GM19467 (cell line): ENCODE results near the gene IST1.

Experiments
- ATAC-seq: cut with Tn5 transposase; IDR thresholded peaks from one replicate; pipeline ENCODE4 v1.9.1; 2021; ENCODE audit warnings: mild to moderate bottlenecking, moderate library complexity; ENCODE audit not compliant: unreplicated experiment

The IST1 gene

DNA sequence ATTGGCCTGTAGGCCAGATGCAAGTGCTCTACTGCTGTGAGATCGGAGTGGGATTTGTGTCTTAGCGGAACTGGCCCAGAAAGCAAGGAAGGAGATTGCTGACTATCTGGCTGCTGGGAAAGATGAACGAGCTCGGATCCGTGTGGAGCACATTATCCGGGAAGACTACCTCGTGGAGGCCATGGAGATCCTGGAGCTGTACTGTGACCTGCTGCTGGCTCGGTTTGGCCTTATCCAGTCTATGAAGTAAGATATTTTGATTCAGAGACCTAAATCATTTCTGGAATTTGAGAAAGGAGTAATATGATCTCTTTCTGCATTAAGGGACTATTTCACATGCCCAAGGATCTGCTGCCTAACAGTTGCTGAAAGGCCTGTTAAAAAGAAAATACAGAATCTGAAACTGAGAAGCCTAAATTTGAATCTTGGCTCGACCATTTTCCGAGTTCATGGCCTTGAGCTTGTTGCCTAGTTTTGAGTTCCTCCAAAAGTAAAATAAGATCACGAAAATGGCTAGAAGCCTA, 21.1 kb downstream of the IST1 start:
- ATAC-seq, result no peak

DNA sequence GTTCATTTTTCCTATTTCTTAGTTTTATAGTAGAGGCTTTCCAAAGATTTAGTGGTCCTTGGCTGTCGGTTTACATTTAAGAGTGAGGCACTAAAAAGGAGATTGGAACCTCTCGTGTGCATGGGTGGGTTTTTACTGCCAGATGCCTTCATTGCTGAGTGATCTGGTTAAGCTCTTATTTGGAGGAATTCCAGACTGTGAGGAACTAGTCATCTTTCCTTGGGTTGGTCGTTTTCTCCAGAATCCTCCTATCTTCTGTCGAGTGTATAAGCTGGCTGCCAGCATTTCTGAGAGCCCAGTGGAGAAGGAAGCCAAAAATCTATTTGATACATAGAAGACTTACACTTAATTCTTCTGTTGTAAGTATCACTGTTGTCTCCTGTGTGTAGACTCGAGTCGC, 22.6 kb downstream of the IST1 start:
- ATAC-seq, result no peak

DNA sequence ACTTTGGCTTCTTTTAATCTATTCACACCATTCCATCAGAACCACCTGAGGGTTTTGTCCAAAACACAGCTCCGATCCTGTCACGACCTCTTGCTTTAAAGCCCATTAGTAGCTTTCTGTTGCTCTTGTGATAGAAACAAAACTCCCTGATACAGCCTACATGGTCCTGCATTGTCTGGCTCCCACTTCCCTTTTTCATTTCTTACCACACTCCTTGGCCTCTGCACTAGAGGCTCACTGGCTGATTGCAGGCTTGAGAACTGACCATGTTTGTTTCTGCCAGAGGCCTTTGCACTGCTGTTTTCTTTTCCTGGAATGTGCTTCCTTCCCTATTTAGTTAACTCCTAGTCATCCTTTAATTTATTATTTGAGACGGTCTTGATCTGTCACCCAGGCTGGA, 23.7 kb downstream of the IST1 start:
- no peak for ATAC-seq

DNA sequence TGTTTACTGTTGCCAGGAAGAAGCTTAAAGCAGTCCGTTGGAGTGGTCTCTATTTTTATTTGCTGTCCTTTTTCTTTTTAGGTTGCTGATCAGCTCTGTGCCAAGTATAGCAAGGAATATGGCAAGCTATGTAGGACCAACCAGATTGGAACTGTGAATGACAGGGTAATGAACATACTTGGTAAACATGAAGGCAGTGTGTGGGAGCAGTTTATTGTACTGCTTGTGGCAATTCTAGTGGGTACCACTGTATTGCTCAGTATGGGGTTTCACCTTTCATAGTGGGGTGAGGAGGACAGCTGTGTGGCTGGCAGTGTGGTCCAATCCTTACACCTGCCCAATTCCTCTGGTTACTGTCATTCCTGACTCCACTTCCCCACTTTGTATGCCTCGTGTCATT, 25.3 kb downstream of the IST1 start:
- ATAC-seq, result no peak

DNA sequence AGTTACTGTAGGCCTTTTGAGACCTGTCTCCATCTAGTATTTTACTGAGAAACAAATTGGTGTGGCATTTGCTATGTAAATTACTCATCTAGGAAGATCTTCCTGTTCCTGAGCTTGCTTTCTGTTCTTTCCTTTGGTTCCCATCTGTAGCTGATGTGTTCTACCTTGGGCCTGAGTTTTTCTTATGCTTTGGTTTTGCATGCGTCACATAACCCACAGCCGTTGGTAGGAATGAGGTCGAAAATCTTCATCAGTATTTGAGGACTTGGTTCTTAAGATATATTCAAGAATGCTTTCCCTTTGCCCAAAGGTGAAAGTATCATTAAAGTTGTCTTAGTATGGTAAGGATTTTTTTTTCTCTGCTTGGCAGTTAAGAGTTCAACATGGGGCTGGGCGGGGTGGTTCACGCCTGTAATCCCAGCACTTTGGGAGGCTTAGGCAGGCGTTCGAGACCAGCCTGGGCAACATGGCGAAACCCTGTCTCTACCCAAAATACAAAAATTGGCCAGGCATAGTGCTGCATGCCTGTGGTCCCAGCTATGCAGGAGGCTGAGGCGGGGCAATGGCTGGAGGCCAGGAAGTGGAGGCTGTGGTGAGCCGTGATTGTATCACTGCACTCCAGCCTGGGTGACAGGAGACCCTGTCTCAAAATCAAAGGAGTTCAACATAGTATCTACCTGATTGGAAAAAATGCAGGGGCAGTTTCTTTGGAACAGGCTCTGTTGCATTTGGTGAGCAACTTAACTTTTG, 28.8 kb downstream of the IST1 start:
- ATAC-seq, result no peak

DNA sequence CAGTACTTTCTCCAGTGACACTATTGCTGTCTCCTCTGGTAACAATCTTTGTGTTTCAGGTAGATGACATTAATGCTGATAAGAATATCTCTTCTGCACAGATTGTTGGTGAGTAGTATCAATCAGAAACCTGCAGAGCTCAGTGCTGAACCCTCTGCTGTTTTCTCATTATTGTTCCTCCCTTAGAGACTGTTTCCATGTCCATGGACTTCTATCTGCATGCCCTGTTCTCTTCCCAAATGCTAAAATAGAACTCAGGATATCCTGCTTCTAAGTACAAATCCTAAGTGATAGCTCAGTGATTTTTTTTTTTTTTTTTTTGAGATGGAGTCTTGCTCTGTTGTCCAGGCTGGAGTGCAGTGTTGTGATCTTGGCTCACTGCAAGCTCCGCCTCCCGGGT, 29.4 kb downstream of the IST1 start:
- ATAC-seq, result no peak

DNA sequence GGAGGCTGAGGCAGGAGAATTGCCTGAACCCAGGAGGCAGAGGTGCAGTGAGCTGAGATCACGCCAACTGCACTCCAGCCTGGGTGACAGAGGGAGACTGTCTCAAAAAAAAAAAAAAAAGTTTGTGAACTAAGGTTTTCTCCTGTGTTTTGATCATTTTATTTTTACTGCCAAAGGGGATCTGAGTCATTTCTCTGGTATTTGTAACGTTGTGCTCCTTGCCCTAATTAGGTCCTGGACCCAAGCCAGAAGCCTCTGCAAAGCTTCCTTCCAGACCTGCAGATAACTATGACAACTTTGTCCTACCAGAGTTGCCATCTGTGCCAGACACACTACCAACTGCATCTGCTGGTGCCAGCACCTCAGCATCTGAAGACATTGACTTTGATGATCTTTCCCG, 32.1 kb downstream of the IST1 start:
- no peak for ATAC-seq

DNA sequence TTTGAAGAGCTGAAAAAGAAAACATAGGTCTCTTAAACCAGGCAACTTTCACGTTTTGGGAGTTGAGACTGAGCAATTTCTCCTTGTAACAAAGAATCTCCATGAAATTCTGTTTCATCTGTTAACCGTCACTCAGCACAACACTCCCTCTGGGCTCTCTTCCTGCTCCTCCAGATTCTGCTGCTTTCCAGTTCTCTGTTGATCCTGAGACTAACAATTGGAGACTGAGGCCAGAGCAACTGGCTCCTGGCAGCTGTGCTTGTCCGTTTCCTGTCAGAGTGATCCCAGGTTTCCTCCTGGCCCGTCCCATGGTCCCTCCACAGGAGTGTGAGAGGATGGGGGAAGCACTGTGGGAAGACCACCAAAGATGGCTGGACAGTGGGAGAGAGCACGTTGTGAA, 32.5 kb downstream of the IST1 start:
- no peak for ATAC-seq

DNA sequence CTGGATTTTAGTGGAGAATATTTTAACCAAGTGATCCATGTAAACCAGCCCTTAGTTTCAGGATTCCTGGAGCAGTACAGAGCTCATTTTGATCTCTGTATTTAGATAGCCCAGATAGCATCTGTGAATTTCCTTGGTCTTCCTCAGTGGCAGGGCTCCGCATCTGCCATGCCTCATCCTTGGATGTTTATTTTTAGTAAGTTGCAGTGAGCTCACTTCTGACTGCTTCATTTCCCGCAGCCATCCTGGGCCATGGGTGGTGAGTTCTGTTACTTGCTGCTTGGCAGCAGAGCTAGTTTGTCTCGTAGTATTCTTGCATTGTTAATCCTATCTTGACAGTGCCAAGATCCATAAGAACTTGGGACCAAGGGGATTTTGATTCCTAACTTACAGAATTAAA, 33.7 kb downstream of the IST1 start:
- ATAC-seq, result no peak

DNA sequence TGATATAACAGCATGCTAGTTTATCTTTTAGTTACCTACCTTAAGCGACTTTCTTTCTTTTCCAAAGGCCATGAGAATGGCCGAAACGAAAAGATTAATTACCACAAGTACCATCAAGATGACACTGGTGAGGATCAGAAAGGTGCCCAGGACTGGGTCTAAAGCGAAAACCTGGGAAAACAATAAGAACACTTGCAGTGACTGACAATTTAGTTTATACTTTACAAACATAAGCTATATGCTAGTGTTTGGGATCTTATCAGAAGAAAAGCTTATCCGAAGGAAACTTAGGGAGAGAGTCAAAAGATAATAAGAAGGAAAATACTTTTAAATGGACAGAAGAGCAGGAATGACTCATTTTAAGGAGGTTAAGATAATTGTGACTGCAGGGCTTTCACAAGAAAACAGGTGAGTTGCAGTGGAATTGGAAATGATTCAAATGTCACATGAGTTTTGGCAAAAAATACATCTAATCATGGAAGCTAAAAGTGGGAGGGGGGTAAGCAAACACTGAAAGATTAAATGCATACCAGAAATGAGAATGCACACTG, 34.8 kb downstream of the IST1 start:
- ATAC-seq, result no peak

DNA sequence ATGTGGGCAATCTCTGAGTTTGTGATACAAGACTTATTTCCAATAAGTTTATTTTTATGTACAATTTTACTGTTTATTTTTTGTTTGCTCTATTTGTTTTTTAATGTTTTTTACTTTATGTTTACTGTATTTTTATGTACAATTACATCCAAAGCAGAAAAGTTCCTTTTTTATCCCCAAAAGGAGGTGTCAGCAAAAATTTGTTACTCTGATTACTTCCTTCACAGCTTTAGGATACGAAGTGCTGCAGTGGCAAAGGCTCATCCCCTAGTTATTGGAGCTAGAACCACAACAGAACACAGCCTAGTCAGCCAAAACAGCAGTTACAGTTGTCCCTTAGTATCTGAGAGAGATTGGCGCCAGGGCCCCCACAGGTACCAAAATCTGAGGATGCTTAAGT, 35.7 kb downstream of the IST1 start:
- no peak for ATAC-seq

DNA sequence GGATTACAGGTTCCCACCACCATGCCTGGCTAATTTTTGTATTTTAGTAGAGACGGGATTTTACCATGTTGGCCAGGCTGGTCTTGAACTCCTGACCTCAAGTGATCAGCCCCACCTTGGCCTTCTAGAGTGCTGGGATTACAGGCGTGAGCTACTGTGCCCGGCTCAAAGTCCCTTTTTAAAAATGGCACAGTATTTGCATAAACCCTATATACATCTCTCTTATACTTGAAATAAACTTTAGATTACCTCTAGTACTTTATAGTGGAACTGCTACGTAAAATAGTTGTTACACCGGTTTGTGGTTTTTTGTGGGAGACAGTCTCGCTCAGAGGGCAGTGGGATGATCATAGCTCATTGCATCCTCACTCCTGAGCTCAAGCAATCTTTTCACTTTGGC, 36.3 kb downstream of the IST1 start:
- ATAC-seq, result no peak

DNA sequence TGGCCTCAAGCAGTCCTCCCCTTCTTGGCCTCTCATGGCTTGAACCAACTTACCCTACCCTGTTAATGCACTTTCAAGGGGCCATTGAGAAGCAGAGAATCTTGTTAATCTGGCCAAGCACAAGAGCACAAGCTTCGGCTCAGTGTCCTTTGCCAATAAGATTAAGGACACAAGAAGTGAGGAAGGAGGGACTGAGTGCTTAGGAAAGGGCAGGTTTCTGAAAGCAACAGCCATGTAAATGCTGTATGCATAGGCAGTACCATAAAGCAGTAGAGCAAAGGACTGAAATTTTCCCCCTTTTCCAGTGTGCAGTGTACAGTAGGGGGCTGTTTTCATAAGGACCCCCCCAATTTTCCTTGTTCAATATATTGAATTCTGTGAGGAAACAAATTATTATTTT, 37.7 kb downstream of the IST1 start:
- no peak for ATAC-seq

DNA sequence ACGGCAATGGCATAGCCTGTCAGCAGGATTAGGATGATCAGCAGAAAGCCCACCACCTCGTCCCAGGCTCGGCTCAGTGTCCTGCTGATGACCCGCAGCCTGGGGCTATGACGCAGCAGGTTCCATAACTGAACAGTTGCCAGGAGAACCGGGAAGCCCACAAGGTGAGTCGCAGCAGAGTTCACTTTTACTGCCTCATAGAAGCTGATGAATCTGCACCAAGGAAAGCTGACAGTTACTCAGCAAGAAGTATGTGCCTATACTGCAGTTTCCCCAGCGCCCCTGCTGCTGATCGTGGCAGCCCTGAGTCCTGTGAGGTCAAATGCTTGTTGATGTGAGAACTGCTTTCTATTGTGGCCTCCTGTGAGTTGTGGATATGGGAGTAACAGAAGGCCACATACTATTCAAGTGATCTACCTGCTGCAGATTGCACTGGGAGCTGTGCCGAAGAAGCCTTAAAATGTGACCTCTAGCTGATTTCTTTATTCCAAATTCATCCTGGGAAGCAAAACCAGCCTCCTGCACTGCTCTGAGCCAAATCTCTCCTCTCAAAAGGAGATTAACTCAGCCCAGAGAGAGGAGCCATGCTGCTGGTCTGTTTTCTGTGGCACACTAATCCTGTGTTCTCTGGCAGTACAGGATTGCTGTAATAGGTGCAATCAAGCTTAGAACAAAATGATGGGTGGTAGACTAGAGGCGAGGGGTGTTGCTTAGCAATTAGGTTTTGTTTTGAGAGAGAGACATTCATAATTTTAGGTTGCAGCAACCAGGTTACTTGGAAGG, 38.8 kb downstream of the IST1 start:
- no peak for ATAC-seq

DNA sequence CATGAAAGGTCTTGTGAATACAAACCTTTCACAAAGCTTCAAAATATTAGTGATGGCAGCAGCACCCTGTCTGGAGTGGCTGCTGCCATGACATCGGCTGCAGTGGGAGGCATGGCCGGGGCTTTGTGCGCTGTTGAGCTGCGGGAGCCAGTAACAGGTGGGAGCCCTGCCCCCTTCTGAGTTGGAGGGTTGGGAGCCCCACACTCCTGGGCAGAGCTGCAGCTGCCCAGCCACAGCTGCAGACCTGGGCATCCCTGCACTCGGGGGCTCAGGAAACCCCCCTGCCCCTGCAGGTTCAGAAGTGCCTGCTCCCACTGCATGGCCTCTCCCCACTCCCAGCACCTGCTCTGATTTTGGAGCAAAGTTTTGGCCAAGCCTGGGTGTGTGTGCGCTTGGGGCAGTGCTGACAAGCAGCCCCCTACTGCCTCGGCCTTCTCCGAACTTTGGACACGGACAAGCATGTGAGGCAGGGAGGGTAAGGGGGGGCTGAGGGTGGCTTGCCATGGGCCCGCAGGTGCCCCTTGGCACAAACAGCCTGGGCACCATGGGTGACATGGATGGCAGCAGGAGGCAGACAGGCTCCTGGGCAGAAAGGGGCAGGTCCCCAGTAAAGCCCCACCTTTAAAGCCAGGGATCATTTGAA, 42.7 kb downstream of the IST1 start:
- no peak for ATAC-seq

DNA sequence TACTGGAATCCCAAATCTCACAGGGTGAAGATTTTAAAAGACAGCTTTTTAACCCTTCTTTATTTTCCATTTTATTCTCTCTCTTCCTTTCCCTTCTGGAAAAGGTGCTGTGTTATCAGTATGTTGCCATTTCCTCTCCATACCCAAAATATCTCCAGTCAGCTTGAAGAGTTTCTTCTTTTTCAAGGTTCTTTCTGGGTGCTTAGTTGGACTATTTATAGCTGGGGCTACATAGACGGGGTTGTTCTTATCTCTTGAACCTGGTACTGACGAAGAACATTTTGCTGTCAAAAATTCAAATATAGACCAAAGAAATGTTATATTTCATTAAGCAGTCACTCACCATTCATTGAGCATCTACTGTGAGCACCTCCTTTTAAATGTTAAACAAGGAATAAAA, 48.6 kb downstream of the IST1 start:
- no peak for ATAC-seq

DNA sequence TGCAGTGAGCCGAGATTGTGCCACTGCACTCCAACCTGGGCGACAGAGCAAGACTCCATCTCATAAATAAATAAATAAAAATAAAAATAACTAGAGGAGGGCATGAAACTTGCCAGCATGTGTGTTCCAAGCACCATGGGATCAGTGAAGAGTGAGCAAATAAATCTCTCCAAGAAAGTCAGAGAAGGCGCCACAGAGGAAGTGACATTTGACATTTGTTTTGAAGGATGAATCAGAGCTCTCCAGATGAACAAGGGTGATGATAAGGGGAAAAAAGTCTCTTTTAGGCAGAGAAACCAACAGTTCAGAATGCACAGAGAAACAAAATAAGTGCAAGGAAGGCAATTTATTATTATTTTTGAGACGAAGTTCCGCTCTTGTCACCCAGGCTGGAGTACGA, 50.3 kb downstream of the IST1 start:
- ATAC-seq, result no peak

DNA sequence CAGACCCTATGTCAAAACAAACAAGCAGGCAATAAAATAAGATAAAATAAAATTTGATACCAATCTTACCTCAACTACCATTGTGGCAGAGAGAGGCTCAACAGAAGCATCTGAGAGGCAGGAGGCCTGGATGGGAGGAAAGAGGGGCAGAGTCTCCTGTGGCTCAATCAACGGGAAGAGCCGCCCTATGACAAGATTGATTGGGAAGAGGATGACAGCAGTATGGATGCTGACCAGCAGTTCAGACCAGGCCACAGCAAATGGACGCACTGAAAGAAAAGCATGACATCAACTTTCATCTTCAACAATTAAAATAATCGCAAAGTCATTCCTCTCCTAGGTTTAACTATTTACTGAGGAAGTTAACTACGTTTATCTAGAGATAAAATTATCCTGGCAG, 57.5 kb downstream of the IST1 start:
- ATAC-seq, result no peak

DNA sequence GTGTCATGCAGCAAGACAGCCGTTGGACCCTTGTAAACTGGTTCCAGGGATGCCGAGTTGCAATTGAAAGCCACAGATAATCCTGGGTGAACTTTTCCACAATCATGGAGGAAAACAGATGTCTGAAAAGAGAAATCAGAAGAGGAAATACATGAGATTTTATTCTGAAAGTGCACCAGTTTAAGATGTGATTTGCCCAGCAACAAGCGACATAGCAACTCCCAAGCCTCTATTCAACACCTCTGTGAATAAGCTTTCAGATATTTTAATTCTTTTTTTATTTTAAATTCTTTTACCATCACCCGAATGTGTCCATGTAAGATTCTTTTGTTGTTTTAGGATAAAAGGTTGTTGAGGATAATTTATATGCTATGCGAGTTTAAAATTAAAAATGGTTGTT, 58.8 kb downstream of the IST1 start:
- ATAC-seq, result no peak

DNA sequence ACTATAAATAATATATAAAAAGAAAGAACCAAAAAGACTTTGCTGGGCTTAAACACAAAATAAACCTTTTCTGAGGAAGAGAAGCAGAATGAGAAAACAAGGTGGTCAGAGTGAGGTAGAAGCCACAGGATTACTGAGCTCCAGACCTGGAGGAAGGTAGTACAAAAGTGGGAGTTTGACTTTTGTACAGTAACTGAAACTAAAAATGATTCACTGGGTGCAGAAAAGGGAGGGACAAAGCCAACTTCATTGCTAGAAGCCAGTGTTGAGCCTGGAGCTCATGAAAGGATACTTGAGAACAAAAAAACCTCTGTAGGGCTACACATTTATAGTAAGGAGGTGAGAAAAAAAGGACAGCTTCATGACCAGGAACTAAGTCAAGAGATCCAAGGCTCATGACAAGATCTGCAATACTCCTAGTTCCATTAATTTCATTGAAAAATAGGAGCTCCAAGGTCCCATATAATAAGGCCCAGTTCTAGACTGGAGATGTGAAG, 59.4 kb downstream of the IST1 start:
- no peak for ATAC-seq

DNA sequence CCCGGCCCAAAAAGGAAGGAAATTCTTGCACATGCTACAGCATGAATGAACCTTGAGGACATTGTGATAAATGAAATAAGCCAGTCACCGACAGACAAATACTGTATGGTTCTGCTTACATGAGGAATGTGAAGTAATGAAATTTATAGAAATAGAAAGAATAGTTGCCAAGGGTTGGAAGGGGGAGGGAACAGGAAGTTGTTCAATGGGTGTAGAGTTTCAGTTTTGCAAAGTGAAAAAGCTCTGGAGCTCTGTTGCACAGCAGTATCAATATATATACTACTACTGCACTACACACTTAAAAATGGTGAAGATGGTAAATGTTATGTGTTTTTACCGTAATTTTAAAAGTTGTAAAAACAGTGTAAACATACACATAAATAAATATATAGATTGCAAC, 61.2 kb downstream of the IST1 start:
- ATAC-seq, result no peak
